Ovary (tissue), 3 donors: ENCODE data around the gene SLC1A7.

Experiments used
- EP300 ChIP-seq: sonication (generic); formaldehyde crosslinking; IDR thresholded peaks from one replicate; pipeline ENCODE4 v1.6.1; 2017; ENCODE audit warnings: antibody characterized with exemption
- POLR2A ChIP-seq: fragments of 450-650 bp; IDR thresholded peaks from one replicate; pipeline ENCODE4 v1.6.1; 2017; ENCODE audit warnings: antibody characterized with exemption, mild to moderate bottlenecking, moderate library complexity
- TF ChIP-seq, protein P1 (sequence below), 3 donors: fragments of 450-650 bp in 2 of 3; fragments of 200-600 bp in 1 of 3; IDR thresholded peaks; one replicate each; pipeline versions ENCODE4 v1.5.1 to v1.8.0; 2016 to 2022; ENCODE audit warnings: antibody characterized with exemption in 3 of 3, mild to moderate bottlenecking in 1 of 3
- donor health status: DM: no; HTN: no; CAD: no.

DNA sequence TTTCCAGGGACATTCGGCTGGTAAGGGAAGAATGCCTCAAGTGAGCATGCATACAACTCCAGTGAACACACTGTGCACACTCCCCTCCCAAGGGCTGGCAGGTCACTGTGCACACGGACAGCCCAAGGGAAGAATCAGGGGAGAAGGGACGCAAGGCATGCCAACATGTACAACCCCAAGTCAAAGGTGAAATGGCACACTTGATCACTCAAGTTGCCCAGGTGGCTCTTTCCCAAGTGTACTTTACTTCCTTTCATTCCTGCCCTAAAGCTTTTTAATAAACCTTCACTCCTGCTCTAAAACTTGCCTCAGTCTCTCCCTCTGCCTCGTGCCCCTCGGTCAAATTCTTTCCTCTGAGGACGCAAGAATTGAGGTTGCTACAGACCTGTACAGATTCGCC is 13.5 kb upstream of the SLC1A7 start:
- TF ChIP-seq, protein P1, sequence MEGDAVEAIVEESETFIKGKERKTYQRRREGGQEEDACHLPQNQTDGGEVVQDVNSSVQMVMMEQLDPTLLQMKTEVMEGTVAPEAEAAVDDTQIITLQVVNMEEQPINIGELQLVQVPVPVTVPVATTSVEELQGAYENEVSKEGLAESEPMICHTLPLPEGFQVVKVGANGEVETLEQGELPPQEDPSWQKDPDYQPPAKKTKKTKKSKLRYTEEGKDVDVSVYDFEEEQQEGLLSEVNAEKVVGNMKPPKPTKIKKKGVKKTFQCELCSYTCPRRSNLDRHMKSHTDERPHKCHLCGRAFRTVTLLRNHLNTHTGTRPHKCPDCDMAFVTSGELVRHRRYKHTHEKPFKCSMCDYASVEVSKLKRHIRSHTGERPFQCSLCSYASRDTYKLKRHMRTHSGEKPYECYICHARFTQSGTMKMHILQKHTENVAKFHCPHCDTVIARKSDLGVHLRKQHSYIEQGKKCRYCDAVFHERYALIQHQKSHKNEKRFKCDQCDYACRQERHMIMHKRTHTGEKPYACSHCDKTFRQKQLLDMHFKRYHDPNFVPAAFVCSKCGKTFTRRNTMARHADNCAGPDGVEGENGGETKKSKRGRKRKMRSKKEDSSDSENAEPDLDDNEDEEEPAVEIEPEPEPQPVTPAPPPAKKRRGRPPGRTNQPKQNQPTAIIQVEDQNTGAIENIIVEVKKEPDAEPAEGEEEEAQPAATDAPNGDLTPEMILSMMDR (IDR thresholded peaks at IDR 0.05), result no peak
- TF ChIP-seq EP300, result no peak
- no peak for TF ChIP-seq POLR2A
